GM18517 (cell line): ENCODE results near the gene TANGO2.

Source experiments
- ATAC-seq: cut with Tn5 transposase; IDR thresholded peaks from one replicate; pipeline ENCODE4 v1.9.1; 2021; ENCODE audit warnings: mild to moderate bottlenecking, moderate library complexity; ENCODE audit not compliant: unreplicated experiment

The TANGO2 gene

DNA sequence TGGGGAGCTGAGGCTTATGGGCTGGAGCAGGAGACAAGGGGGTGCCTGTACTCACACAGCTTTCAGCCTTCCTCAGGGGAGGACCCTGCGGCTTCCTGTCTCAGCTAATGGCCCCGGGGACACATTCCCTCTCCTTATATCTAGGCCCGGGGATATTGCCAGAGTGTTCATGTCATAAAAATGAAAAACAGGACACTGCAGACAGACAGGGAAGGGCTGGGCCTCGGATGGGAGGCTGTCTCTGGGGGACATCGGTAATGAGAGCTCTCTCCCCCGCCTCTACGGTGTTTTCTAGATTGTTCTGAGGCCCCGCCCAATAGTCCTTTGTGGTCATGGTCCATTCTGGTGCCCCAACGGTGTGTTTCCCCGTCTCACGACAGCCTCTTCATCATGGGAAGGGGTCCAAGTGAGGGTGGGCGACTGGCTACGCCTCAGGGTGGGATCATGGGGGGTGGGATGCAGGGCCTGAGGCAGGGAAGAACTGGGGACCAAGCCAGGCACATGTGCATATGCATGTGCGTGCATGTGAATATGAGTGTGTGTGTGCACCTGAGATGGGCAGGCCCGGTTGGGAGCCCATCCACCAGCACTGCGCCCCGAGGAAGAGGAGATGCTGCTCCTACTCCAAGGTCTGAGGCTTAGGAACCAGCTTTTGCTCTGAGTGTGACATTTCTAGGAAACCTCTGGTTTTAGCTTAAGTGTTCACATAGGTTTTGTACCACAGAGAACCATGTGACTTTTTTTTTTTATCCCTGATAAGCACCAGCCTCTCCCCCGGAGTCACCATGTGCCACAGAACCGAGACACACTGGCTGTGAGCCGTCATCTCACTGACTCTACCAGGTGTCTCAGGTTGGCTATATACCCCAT lies 9.6 kb upstream of the TANGO2 start:
- ATAC-seq: no peak

DNA sequence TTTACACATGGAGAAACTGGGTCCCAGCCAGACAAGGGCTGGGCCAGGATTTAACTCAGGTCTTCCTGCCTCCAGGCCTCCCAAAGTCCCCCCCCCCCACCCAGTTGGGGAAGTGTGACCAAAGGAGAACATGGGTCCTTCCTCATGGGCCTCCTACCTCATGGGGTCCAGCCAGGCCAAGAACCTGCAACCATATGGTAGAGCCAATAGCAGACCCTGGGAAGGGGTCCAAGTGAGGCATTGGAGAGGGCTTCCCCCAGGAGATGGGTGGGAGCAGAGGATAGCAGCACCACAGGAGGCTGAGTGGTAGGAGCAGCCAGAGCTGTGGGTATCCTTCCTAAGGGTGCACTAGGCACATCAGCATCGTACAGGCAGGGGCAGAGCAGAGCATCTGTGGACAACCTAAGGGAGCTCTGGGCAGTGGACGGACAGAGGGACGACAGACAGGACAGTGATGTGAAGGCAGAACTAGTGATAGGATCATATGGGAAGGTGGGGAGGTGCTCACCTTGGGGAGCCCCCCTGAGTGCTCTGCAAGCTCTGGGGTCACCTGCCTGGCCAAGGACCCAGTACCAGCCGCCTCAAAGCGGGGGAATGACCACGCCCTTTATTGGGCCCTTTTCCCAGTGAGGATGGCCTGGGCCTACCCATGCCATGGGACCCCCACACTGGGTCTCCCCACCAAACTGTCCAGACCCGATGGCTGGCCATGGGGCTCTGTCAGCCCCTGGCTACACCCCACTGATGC lies 8.7 kb upstream of the TANGO2 start:
- no peak for ATAC-seq

DNA sequence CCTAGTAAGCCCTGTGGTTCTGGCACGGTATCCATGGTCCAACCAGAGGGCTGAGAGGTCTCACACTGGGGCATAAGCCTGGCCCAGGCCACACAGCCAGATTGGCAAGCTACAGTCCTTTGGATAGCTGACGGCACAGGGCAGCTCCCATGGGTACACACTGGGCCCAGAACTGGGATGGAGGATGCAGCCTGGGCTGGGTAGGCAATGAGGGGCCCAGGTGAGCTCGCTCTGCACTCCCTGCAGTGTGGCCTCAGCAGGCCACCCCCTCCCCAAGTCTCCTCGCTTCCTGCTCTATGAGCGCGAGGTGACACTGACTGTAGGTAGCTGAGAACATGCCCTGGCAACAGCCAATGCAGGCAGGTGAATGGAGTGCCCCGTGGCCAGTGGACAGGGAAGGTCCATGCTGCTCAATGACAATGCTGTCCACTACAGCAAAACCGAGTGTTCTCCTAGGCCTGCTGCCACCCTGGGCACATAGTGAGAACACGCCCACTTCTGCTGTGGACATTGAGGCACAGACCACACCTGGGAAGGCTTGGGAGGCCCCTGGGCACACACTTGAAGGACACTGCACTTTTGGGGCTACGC lies 8.1 kb upstream of the TANGO2 start:
- ATAC-seq: no peak

DNA sequence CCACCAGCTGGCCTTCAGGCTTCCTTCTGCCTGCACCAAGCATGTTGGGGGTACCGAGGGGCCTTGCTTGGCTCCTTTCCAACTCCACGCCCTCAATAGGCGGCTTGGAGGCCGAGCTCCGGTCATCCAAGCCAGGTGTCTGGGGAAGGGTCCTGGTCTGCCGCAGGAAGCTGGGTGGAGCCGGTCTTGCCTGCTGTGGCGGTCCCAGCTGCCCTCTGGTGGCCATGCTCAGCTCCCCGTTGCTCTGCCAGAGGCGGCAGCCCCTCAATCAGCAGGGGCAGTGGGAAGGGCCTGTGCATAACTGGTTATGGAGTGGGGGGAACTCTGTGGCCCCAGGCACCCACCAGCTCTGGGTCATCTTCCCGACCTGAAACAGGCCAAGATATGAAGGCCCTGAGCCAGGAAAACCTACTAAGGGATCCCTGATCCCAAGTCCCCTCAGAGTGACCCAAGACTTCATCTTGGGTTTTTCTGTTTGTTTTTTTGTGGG lies 7.5 kb upstream of the TANGO2 start:
- no peak for ATAC-seq

DNA sequence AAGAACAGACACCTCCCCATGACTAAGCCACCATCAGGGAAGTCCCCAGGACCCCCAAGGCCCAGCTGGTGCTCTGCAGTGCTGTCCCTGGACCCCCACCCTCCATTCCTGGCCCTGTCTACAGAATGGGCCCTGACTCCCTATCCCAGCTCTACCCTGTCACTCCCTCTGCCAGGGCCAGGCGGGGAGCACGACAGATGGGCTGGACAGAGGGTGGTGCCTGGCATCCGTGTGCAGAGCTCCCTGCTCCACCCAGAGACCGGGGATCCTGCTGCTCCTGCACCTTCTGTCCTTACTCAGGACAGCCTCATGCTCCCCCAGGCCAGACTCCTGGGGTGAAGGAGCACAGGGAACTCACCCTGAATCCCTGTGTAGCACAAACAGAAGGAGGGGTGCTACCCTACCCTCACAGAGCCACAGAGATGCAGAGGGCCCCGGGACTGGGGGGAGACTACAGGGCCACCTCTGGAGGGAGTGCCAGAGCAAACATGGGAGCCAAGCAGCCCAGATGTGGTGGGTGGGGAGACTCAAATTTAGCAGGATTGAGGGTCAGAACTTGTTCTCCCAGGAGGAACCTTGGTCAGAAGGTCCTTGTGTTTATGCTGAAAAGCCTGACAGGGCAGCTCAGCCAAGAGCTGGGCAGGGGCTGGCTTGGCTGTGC lies 6.3 kb upstream of the TANGO2 start:
- no peak for ATAC-seq

DNA sequence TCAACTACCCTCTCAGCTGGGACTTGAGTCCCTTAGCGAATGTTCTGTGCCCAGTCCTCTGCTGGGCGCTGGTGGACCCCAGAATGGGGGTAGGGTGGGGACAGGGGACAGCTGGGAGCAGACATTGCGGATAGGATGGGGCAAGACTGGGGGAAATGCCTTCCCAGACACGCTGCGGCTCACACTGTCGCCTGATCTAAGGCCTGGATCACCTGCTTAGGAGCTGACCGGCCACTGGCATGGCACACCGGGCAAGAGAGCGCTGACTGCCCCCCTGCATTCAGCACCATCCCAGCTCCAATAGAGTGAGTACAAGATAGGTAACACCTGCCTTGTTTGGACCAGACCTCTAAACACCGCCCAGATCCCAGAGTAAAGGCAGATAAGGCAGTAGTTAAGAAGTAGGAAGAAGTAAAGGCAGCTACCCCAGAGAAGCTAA lies 5.7 kb upstream of the TANGO2 start:
- no peak for ATAC-seq

DNA sequence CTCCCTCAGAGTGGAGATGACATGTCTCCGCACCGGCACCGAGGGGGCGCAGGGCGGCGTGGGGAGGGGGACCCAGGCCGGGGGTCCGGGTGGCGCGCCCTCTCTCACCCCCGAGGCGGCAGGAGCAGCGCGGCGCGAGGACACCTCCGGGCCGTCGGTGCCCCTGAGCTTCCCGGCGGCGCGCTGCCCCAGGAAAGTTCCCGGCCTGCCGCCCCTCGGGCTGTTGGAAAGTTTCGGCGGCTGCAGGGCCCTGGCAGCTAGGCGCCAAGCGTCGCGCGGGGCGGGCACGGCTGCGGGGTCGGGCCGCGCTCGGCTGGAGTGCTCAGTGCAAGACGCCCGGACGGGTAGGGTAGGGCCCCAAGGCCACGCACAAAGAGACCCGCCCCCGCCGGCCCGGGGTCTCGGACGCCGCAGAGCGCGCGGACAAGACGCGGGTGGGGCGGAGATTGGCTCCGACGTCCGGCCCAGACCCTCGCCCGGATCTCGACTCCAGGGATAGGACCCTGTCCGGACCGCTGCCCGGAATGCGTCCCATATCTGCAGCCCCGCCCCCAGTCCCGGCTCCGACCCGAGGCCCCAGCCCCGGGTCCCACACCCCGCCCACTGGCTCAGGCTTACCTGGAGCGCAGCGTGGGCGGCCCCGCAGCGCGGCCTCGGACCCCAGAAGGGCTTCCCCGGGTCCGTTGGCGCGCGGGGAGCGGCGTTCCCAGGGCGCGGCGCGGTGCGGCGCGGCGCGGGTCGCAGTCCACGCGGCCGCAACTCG lies 4.8 kb upstream of the TANGO2 start:
- no peak for ATAC-seq

DNA sequence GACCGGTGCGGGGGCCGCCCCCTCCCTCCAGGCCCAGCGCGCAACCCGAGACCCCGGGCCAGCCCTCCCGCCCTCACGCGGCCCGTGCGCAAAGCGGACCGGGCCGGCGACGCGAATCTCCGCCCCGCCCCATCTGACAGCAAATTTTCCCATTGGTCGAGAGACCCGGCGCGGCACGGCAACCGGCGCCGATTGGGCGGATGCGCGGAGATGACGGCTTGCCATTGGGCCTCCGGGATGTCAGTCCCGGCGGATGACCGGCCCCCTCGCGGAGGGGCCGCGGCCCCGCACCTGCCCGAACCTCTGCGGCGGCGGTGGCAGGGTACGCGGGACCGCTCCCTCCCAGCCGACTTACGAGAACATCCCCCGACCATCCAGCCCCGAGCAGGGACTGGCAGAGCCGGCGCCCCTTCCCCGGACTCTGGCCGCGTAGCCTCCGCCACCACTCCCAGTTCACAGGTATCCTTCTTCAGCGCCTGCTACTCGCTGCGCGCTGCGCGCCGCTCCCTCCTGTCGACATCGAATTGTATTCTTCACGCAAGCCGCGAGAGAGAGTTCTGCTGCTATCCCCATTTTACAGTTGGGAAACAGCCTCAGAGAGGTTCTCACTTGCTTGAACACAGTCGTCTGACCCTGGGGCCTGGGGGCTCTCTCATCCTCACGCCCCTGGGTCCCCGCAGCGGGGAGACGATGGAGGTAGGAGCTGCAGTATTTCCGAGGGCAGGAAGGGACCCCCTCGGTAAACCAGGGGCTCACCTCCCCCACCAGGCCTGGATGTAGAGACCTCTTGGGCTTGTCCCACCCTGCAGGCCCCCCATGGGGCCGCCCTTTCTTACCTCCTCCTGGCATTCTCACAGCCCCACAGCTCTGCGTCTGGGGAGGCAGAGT lies 3.9 kb upstream of the TANGO2 start, which contains the start of gene ARVCF:
ARVCF (minus strand) TSS at position 90 of the 888 bp plus-strand sequence. CDS start 26,029 bp downstream, outside the sequence.
- ATAC-seq: peak; percentile 66

DNA sequence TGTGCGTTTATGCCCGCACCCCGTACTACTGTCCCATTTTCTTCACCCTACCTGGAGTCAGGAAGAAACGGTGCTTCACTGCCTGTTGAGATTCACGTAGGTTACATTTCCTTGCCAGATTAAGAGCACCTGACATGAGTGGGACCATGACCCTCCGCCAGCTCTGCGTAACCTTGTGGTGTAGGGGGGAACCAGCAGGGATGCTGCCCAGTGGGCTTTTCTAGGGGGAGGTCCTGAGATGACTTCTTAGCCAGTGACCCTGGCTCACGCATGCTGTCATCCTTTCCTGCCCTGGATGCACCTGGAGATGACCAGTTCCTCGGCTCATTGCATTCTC lies 3.3 kb upstream of the TANGO2 start:
- ATAC-seq: no peak

DNA sequence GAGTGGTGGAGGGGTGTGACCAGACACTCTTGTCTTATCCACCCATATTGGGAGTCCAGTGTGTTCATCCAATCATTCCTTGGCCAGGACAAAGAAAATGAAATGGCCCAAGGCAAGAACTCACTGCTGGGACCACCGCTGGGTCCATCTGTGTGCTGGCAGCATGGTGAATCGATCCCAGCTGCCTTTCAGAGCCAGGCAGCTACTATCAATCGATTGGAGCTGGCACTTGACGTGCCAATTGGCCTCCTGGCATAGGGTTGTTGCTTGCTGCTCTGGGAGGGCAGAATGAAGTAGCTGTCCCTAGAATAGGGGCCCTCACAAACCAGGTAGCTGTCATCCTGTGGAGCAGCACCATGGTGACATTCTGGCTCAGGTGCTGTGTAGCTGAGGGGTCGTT lies 2.9 kb upstream of the TANGO2 start:
- no peak for ATAC-seq

DNA sequence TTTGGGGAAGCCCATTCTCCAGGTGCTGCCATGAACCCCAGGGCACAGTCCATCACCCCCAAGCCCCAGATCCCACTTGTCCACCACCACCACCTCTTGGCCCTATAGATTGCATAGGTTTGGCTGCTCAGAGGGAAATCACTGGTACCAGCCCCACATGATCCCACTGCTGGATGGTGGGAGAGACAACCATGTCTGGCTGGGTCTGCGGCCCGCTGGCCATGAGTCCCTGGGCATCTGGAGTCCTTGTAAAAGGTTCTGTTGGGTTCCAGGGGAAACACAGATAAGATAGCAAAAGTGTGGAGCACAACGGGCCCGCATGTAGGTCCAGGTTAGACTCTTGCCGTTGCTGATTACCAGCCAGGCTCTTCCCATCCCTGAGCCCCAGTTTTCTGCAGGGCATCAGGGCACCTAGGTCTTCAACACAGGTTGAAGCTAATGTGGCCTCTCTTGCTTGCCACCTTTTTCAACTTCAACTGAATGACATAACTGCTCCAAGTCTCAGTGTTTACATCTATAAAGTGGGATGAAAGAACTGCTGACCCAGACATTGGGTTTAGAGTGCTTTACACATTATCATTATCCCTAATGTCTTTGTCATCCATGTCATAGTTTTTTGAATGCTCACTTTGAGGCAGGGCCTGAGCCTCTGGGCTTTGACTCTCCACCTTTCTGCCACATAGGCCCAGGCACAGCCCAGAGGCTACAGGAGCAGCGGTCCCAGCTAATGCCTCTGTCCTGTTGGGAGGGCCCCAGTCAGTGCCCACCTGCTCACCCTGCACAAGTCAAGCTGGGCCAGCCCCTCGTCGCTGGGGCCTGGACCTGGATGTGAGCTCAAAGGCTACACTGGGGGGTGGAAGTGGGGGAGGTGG lies 1.0 kb upstream of the TANGO2 start:
- no peak for ATAC-seq

DNA sequence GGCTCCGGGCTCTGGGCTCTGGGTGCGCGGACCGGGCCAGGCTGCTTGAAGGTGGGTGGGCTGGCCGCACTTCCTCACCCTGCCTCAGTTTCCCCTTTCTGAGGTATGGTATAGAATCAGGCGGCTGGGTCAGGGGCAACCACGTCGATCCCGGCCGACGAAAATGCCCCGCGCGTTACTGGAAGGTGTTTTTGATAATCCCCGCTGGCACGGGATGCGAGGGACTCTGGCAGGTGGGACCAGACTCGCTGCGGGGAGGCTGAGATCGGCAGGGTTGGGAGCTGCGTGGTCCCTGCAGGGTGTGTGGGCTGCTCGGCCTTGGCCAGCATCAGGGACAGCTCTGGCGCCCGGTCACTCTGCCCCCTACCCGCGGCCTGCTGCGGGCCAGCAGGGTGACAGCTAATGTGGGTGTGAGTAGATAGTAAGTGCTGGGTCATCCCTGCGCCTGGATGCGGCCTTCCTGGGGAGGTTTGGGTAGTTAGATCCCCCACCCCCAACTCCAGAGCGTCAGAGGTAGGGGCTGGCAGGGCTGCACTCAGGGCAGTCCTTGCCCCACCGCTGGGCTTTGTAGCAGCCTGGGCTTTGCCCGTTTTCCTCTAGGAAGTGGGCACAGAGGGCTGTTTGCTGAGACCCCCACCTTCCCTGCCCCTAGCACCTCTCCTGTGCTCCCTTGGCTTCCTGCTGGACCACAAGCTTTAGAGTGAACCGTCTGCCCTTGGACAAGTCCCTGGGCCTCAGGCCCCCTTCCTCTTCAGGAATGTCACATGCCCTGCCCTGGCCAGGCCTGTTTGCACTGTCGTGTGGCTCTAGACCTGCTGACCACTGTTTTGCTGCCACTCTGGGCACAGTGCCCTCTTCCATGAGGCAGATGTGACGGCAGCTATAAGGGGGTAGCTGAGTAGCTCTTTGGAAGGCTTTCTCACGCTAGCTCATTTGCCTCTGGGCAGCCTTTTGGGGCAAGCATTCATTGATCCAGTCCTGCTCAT lies 579 bp downstream of the TANGO2 start:
- no peak for ATAC-seq

DNA sequence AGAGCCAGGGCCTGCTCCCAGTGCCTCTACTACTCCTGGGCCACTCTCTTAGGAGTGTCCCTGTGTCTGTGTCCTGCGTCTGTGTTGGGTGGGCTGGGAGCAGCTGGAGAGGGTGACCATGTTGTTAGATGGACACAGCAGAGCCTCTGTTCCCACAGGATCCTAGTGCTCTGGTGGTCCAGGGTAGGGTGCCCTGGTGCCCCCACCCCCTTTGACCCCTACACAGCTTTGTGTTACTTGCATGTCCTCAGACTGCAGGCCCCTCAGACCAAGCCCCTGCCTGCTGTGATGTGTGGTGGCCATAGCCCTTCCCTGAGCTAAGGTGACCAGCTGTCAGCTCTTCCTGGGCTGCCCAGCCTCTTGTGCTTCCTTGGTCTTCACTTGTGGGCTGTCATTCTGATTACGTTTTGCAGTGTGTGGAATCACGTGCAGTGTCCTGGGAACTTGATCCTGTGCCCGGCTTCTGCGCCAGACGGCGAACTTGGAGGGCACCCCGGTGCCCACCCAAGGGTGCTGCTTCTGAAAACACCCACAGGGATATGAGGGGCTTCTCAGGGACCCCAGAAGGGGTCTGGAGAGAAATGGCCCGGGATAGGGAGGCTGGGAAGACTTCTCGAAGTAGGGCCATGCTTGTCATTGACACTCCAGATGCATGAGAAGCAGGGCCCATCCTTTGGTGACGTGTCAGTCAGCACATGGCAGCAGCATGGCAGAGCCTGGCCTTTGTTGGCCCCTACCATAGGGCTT lies 1.5 kb downstream of the TANGO2 start:
- ATAC-seq: no peak

DNA sequence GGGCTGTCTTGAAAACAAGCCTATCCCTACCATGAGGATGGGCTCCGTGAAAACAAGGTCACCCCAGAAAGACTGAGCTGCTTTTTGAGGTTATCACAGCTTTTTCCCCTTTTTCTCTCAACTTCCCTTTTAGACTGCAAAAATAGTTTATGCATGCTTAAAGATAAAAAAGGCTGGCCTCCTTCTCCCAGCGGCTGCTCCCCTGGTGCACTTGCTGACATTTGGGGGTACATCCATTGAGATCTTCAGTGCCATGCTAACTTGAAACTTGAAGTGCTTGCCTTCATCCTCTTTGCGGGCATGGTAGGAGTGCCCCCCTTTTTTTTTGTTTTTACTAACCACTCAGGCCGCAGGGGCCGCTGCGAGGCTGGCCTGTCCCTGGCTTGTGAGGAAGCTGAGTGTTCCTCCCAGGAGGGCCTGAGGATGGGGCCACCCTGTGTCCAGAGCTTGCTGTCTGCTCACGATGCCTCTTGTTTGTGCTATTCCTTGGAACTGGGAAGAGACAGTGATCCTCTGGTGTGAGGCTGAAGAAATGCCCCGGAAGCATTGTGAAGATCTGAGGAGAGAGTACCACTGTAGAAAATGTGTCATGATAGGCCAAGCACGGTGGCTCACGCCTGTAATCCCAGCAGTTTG lies 2.2 kb downstream of the TANGO2 start:
- no peak for ATAC-seq

DNA sequence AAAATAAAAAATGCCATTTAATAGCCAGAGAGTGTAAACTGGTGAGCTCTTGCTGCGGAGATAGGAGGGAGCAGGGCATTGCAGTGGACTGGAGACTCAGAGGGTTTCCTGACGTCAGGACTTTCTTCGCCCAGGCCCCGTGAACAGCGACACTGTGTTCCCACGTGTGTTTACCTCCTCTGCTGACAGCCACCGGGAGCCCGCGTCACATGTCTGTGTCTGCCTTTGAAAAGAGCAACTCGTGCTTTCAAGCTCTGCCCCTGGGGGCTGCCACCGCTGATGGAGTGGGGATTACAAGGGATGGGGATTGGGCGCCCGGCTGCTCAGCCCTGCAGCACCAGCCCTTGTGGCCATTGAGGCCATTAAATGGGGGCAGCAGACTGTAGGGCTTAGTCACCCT lies 3.3 kb downstream of the TANGO2 start:
- no peak for ATAC-seq
